HG03196 (cell line): Measurements from ENCODE around the gene PDE11A.

Experiments
- ATAC-seq: cut with Tn5 transposase; IDR thresholded peaks from one replicate; pipeline ENCODE4 v1.9.1; 2021; ENCODE audit not compliant: unreplicated experiment

The PDE11A gene

DNA sequence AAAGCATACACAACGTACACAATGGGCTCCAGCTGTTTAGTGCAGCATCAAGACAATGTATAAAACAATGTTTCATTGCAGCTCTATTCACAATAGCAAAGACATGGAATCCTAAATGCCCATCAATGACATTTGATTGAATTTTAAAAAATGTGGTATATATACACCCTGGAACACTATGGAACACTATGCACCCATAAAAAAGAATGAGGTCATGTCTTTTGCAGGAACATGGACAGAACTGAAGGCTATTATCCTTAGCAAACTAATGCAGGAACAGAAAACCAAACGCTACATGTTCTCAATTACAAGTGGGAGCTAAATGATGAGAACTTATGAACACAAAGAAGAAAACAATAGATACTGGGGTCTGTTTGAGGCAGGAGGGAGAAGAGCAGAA, 364.5 kb downstream of the PDE11A start:
- no peak for ATAC-seq

DNA sequence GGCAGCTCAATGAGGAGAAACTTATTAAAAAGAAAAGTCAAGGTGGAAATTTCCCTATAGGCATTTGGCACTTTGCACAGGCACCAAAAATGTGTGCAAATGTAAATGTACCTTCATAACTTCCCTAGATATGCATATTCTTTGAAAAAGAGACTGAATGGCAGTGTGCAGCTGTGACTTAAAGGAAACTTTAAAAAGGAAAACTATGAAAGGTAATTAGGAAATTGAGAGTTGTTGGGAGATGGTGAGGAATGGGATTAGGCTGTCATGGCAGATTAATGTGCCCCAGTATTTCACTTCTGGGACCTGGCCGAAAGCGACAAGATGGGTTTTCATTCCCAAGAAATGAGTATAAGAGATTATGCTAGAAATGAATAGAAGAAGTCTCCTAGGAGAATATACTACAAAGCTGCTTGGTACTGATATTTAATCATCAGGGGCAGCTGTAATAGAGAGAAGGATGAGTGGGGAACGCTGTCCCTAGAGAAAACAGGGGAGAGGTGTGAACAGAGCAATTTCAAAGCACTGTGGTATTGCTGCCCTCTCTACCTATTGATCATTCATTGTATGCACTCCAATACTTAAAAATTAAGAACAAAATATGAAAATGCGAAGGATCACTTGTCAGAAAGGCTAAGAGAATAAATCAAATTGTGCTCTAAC, 366.9 kb downstream of the PDE11A start:
- ATAC-seq = no peak

DNA sequence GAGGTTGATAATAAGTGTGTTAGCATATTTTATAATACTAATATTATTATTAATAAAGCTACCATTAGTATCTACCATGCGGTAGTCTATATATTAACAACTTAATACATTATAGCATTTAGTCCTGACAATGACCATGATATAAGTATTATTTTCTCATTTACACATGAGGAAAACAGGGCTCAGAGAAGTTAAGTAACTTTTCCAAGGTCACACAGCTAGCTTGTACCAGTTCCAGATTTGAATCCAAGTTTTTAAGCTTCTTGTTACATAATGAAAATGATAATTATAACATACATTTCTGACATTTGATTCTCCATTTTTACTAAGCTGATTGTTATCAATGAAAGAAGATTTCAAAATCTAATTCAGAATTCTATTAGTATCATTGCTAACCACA, 369.4 kb downstream of the PDE11A start:
- no peak for ATAC-seq

DNA sequence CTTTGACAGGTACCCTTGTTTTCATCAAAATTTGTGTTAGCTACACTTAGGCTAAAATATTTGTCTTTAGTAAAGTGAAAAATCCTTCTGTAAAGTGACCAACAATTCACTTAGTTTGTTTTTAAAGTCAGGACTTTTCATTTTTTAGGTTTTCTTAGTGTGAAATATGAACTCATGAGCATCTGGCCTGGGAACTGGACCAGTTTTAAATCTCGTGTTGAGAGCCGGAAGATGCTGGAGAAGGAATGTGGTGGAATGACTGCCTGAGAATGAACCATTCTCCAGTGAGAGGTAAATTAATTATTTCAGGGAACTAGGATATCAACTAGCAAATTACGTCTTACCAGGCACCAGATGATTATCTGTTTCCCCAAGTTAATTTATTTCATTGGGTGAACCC, 374.3 kb downstream of the PDE11A start:
- no peak for ATAC-seq

DNA sequence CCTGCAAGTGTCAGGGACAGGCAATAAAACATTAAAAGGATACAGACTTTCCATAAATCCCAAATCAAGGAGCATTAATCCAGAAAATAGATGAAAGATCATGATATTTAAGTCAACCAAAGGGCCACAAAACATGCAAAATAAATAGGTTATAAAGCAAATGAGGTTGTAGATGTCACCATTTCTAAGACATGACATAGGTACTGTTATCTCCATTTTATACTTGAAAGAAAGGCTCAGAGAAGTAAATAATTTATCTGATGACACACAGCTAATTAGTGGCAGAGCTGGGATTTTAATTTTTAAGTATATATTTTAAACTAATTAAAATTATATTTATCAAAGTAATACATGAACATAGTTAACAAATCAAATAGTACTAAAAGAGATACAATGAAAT, 378.2 kb downstream of the PDE11A start:
- no peak for ATAC-seq

DNA sequence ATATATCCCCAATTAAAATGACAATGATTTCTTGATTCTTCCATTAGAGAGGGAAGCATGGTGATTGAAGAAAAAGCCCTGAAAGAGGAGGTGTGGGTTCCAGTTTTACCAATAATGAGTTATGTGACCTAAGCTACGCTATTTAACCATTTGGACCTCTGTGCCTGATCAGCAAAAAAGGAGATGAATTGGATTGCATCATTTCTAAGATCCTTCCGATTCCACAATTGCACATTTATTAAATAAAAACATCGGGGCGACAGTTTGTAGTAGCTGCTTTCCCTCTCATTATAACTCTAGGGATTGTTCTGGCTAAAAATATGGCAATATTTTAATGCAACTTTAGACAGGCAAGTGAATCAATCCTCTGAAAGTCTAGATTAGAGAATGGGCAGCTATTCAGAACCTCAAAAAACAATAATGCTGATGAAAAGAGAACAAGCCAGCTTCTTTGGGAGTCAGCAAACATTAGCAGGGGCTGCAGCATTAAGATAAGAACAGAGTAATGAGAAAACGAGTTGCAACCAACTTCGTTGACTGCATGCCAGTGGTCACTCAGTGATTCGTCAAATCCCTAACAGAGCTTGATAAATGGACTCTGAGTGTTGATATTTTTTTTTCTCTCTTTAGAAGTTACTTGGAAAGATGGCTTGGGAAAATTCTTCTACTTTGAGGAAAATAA, 378.8 kb downstream of the PDE11A start:
- no peak for ATAC-seq

DNA sequence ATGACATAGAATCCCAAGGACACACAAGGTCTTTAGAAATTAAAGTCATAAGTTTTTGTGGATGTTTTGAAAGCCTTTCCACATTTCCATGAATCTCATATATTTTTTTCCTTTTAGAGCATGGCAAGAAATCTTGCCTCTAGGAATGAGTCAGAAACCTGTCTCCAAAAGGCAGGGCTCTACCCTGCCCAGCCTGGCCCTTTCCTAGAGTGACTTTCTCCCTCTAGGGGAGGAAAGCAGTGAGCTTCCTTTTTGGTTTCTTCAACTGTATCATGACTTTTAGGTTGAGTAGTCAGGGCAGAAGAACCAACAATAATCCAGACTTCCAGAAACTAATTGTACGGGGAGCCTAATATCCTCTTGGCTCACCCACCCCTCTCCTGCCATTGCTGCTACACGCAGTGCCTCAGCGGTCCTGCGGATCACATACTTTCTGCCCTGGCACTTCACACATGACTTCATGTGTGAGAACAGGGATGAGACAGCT, 379.8 kb downstream of the PDE11A start:
- no peak for ATAC-seq

DNA sequence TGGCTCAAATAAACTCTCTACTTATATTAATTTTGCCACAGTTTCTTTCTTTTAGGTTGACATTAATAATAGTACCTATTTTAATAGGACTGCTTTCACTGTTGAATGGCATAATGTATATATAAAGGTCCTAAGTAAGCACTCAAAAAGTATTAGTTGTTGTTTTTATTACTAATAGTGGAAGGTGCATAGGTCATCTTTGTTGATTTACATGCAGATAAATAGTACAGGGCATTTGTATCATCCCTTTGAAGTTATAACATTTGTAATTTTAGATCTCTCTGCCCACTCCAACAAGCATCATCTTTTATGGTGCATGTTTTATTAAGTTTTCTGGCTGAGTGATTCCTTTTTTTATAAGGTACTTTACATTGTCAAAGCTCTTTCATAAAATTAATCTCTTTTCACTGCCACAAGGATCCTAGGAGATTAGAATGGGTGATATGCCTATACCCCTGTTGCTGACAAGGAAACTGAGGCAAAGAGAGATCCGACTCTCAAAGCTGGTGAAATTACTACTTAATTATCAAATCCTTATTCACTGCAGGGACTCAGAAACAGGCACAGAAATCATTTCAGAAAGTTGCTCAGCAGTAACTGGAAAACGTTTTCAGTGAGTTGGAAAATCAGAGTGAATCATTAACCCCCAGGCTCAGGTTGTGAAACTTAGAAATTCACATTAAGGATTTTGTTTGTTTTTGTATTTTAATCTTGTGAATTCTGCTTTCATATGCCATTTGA, 380.4 kb downstream of the PDE11A start:
- ATAC-seq = no peak

DNA sequence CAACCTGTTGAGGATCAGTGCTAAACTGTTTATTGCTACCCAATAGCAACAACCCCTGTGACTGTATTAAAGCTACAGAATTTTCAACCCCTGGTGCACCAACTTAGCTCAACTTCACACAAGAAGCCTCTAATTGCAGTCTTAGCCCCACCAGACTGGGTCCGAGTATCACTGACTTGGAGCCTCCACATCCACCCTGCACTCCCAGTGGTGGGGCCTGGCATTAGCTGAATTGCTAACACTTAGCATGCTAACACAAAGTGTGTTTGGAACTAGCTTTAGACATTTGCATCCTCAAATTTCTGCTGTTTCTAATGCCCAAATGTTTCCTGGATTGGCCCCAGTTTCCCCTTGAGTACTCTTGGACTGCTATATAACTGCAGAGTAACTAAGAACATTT, 381.4 kb downstream of the PDE11A start:
- ATAC-seq = no peak

DNA sequence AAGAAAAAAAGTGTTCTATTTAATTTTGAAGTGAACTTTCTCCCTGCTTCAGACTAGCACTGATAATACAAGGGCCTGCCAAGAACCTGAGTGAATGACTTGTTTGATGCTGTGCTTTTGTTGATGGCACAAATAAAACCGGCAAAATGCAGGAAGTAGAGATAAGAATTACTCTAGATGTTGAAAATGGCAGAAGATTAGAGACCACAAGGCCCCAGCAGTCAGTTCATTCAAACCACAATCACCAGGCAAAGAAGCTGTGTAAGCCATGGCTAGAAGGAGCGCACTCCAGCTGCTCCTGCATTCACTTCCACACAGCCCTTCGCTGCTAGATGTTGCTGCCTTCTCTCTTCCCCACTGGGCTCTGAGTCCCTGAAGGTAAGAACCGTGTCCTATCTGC, 383.0 kb downstream of the PDE11A start:
- no peak for ATAC-seq

DNA sequence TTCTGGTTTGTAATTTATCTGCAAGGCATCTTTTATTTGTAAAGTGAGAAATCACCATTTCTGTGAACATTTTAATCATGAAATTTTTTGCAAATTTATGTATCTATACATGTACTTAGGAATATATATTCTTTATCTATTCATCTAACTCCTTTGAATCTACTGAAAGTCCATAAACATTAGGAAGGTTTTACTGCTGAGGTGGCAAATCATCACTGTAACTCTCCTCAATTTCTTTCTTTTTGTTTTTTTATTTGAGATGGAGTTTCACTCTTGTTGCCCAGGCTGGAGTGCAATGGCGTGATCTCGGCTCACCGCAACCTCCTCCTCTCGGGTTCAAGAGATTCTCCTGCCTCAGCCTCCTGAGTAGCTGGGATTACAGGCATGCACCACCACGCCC, 383.7 kb downstream of the PDE11A start:
- no peak for ATAC-seq

DNA sequence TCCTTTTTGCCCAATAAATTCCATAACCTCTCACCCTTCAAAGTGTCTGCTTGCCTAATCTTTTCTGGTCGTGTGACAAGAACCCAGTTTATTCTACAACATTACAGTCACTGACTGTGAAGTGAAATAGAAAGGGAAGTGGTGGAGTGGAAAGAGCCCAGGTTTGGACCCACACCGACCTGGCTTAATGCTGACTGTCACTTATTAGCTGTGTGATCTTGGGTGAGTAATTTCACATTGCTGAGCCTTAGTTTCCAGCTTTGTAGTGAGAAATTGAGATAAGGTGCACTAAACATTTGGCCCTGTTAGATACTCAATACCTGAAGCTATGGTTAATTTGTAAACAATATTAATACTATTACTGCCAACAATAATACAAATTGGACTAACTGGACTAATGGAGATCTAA, 388.9 kb downstream of the PDE11A start:
- no peak for ATAC-seq

DNA sequence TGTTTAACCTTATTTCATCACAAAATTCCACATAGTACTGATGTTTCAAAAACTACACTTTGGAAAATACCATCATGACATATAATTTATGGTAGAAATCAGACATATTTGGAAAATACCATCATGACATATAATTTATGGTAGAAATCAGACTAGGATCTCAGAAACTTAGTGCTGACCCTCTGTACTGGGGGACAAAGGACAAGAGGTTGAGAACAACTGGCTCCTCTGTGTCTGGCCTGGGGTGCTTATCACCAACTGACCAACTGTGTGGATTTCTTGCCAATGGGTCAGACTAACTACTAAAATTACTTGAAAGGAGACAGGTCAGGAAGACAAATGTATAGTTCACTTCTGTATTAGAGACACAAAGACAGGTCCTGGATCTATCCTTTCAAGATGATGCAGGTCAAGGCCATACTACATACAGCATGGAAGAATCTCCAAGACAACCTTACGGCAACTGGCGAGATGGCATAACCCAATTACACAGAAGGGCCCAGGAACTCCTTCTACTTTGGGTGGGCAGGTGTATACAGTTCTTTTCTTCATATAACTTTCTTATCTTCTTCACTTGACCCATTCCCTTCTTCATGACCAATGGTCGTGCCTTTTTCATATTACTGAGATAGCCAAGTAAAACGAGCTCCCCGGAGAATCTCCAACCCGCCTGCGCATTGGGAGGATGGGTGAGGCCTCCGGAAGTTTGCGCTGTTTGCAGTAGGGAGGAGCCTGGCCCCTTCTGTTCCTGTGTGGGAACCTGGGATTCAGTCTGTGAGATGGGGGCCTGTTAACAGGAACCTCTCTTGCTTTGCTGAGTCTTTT, 389.5 kb downstream of the PDE11A start:
- no peak for ATAC-seq

DNA sequence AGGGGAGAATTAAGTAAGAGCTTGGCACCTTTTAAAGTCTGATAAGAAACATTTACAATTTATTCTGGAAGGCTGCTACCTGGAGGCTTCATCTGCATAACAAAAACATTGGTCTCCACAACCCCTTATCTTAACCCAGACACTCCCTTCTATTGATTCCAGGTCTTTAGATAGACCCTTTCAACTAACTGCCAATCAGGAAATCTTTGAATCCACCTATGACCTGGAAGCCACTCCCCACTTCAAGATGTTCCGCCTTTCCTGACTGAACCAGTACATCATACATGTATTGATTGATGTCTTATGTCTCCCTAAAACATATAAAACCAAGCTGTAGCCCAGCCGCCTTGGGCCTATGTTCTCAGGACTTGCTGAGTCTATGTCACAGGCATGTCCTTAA, 390.6 kb downstream of the PDE11A start:
- no peak for ATAC-seq

DNA sequence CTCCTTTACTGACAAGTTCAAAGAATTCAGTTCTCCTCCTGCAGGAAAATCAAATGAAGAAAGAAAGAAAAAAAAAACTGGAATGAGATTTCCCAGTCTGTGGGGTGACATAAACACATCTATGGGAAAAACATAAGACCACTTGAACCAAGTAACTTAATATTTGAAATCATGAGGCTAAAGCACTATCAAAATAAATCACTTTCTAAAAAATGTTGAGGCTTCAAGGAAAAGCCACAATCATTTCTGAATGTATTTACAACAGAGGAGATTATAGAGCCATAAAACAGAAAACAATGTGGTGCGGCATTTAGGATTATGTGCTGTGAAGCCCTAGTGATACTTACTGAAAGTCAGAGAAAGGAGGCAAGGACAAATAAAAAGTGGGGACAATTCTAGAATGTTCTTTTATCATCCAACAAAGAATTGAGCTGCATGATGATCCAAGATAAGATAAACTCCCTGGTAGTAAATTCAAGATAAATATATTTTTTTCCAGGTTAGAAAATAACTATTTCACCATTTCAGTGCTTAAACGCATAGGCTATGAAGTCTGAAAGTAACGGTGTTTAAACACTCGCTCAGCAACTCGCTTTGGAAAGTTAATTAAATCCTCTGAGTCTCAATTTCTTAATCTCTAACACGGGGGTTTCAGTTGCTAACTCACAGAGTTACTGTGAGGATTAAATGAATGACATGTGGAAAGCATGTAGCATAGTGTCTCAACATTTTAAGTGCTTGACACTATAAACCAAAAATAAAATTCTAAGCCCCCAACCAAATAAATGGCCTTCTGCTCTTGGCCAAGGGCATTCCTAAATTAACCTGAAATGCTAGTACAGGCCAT, 391.5 kb downstream of the PDE11A start:
- no peak for ATAC-seq

DNA sequence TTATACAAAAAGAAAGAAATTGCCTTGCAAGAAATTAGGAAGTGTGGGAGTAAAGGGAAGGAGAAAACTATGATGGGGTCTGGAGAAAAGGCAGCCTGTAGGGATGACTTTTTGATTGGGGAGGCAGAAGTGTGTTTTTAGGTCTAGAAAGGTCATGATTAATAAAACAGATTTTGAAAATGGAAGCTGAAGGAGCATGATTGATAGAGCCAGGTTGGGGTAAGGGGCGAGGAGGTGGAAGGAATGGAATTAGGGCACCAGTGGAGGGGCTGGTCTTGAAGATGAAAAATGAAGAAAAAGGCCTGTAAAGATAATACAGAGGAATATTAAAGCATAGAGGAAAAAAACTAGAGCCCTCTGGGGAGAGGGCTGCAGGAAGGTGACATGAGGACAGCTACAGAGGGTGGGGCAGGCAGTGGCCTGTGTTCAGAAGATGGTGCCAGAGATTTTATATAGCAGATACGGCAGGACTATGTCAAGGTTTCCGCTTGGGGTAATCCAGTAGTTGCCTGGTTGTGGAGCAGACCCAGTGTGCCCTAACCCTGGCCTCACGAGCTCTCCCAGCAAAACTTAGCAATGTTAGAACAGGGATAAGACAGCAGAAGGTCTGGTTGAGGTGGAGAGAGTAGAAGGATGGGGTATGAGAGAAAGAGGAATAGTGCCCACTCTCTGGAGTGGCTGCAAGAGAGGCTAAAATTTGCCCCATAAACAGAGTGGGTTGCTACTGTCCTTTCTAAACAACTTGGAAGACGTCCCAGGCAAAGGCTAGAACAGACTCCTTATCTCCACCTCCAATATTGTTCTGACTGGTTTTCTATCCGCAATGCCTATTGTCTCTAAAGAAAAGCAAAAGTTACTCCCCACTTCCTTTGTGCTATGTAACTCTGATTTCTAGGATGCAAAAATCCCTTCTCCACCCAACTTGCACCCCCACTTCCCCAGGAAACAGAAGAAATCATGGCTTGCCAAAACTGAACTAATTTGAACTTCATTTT, 392.7 kb downstream of the PDE11A start:
- ATAC-seq = no peak

DNA sequence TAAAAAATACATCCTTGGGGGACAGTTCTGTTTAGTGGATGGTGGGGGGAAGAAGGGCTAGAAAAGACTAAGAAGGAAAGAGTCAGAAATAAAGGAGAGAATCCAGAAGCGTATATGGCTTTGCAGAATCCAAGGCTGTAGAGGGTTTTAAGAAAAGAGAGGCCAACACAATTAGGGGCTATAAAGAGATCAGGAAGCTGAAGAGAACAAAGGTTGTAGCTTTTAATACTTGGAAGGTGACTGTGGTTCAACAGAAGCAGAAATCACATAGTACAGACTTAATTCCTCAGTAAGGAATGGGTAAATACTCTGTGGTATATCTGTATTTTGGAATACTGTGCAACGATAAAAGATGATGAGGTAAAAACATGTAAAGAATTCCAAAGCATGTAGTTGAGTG, 393.6 kb downstream of the PDE11A start:
- ATAC-seq = no peak

DNA sequence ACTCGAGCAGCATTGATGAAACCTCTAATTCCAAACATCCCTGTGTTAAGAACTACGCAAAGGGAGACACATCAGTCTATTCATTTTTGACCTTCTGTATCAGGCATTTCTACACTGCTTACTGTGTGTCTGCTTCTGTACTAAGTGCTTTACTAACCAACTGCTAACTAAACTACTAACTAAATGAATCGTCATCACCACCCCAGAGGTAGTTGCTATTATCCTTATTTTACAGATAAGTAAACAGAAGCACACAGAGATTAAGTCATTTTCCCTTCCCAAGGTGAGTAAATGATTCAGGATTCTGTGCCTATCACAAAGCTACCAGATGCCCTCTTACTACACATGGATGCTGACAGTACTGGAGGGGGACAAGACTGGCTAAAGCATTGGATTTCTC, 395.9 kb downstream of the PDE11A start:
- ATAC-seq = no peak

DNA sequence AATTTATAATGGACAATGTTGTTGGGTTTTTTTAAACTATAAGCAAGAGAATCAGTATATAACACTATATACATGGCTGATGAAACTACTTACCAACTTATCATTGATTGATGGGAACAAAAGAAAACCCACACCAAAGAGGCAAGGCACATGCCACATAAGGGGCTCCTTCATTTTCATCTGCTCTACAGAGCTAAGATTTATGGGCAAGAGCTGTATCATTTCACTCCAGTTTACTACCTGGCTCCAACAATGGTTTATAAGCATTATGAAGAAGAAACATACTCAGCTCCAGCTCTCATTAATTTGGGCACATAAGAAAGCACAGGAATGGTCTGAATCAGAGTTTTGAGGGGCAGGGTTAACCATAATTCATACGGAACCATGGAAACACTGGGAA, 396.8 kb downstream of the PDE11A start:
- ATAC-seq = no peak
